HFF-Myc (cell line): ENCODE measurements around the gene CCNYL1.

ENCODE experiments used
- DNase-seq: peaks from one replicate; pipeline ENCODE4 v3.0.0-alpha.2; 2011; ENCODE audit warnings: low read depth; ENCODE audit errors: extremely low read depth
- H3K4me3 ChIP-seq: replicated peaks from 2 replicates; pipeline ENCODE4 v1.5.1; 2011; ENCODE audit warnings: low read depth, mild to moderate bottlenecking, control low read depth, low read length
- TF ChIP-seq, protein P1 (sequence below): IDR thresholded peaks from 2 replicates; pipeline ENCODE4 v1.5.1; 2012; ENCODE audit warnings: mild to moderate bottlenecking, low read depth, low read length, control low read depth; ENCODE audit errors: missing control alignments

Gene CCNYL1

DNA sequence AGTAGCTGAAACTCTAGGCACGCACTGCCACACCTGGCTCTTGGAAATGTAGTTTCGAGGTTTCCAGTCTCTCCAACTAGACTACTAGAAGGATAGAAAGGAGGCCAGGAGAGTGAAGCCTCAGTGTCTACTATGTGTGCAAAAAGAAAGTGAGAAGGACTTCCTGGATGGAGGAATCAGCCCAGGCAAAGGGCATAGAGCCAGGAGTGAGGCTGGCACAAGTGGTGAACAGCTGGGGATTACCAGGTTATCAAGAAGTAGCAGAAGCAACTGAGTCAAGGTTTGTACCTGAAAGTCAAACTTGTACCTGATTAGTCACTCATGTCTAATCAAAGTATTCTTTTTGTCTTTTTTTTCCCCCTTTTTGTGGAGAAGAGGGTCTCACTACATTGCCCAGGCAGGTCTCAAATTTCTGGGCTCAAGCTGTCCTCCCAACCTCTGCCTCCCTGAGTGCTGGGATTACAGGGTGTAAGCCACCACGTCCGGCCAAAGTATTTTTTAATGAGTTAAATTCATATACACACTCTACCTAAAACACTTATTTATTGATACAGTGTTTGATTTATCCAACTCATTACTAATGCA, 67.0 kb downstream of the CCNYL1 start:
- TF ChIP-seq, protein P1, sequence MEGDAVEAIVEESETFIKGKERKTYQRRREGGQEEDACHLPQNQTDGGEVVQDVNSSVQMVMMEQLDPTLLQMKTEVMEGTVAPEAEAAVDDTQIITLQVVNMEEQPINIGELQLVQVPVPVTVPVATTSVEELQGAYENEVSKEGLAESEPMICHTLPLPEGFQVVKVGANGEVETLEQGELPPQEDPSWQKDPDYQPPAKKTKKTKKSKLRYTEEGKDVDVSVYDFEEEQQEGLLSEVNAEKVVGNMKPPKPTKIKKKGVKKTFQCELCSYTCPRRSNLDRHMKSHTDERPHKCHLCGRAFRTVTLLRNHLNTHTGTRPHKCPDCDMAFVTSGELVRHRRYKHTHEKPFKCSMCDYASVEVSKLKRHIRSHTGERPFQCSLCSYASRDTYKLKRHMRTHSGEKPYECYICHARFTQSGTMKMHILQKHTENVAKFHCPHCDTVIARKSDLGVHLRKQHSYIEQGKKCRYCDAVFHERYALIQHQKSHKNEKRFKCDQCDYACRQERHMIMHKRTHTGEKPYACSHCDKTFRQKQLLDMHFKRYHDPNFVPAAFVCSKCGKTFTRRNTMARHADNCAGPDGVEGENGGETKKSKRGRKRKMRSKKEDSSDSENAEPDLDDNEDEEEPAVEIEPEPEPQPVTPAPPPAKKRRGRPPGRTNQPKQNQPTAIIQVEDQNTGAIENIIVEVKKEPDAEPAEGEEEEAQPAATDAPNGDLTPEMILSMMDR: no peak
- no peak for DNase-seq

DNA sequence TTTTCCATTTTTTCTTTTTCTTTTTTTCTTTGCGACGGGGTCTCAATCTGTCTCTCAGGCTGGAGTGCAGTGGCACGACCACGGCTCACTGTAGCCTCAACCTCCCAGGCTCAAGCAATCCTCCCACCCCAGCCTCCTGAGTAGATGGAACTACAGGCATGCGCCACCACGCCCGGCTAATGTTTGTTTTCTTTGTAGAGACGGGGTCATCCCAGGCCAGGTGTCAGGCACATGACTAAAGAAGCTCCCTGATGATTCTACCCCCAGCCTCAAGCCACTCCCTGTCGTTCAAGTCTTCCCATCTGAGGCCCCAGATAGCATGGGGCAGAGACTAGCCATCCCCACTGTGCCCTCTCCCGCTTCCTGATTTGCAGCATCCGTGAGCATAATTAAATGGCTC, 68.1 kb downstream of the CCNYL1 start:
- no peak for DNase-seq
- no peak overlapping the region for H3K4me3 ChIP-seq
- TF ChIP-seq, protein P1: no peak

More for the DNA sequence above, 67.0 kb downstream of the CCNYL1 start:
- no peak overlapping the region for H3K4me3 ChIP-seq

DNA sequence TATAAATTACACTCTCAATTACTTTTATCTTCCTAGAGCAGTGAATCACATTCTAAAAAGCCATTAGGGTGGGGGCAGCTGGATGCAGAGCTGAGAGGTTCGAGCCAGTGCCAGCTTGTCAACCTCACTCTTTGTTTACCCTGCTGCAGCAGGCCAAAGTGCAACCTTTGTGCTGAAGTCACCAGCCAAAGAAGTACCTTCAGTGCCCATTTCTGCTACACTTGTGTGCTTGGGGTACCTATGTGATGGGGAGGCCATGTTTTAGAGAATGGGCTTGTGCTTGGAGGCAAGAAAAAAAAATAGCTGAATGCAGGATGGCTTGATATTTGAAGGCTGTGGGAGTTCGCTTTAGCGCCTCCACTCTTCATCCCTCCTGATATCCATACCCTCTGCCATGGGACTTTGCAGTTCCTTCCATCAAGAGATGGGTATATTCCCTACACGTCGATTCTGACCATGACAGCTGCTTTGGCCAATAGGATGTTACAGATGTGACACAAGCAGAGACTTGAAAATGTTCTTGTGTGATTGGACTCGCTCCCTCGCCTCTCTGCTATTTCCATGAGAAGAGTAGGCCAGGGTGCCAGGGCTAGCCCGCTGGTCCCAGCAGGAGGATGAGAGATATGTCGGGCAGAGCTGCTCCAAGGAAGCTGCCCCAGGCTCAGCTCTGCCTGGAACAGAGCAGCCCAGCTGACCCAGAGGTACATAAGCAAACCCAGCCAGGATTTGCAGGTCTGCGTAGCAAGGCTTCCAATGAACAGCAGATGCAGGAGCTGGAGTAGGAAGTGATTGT, 71.0 kb downstream of the CCNYL1 start:
- no peak for DNase-seq
- TF ChIP-seq, protein P1: no peak
- H3K4me3 ChIP-seq: no peak overlapping the region

DNA sequence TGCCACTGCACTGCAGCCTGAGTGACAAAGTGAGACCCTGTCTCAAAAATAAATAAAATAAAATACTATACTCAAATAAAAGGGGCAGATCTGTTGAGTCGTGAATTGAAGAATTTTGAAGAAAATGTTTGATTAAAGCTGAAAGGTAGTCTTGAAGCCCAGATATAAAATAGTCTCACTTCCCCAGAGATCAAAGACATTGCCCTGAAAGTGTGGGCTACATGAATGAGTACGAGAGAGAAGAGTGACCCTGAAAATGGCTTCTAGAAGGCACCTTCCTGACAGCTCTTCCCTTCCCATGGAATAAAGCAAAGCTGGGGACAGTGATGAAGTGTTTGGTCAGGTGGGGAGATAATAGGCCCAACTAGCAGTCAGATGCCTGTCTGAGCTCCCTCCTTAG, 72.1 kb downstream of the CCNYL1 start:
- H3K4me3 ChIP-seq: no peak overlapping the region
- no peak for DNase-seq
- TF ChIP-seq, protein P1: no peak

DNA sequence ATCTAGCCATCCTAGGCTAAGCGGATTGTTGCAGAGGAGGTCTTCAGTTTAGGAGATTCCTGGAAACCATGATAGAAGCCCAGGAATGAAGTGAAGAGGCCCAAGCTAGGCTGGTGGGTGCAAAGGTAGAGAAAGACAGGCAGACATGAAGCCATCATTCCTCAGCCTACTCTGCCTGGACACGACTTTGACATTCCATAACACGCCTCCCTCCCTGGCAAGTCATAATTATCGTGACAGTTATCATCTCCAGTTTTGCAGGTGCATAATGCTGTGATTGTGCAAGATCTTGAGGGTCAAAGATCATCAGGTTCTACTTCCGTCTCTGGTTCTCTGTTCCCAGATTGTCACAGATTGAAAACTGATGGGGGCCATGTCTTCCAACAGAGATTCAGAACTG, 73.5 kb downstream of the CCNYL1 start:
- no peak overlapping the region for H3K4me3 ChIP-seq
- TF ChIP-seq, protein P1: no peak
- DNase-seq: no peak

DNA sequence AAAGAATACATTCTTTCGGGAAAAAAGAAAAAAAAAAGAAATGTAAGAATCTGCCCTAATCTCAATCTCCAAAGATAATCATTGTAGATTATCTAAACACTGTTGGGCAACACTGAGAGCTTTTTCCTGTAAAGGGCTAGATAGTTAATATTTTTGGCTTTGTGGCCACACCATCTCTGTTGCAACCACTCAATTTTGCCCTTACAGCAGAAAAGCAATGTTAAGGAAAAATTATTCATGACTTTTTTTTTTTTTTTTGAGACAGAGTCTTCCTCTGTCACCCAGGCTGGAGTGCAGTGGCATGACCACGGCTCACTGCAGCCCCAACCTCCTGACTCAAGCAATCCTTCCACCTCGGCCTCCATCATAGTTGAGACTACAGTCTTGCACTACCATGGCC, 75.6 kb downstream of the CCNYL1 start:
- TF ChIP-seq, protein P1: no peak
- DNase-seq: no peak
- H3K4me3 ChIP-seq: no peak overlapping the region
